ENCODE data around the gene TJP1.
"Not testable (repeated sequence)": the region's sequence is repeated elsewhere in the genome, so short reads cannot be mapped to it uniquely, and the experiment has no call there.

TJP1 gene

GRCh38 chr15:29696950-29697738 is 125.1 kb downstream of the TJP1 start:
- DNase-seq = no peak

GRCh38 chr15:29696506-29696905 is 125.8 kb downstream of the TJP1 start:
- DNase-seq = not testable (repeated sequence)

- DNase-seq = no peak
Observed at GRCh38 chr15:29695489-29696167, 126.6 kb downstream of the TJP1 start.

GRCh38 chr15:29693225-29693624 is 129.0 kb downstream of the TJP1 start:
- no peak for DNase-seq

- no peak for DNase-seq
Observed at GRCh38 chr15:29692527-29692926, 129.7 kb downstream of the TJP1 start.

- no peak for DNase-seq
Observed at GRCh38 chr15:29690765-29691475, 131.3 kb downstream of the TJP1 start.

GRCh38 chr15:29689287-29689986 is 132.8 kb downstream of the TJP1 start:
- DNase-seq = no peak

GRCh38 chr15:29688506-29689286 is 133.6 kb downstream of the TJP1 start:
- no peak for DNase-seq

- DNase-seq = no peak
Observed at GRCh38 chr15:29687939-29688505, 134.2 kb downstream of the TJP1 start.

GRCh38 chr15:29687204-29687815 is 135.0 kb downstream of the TJP1 start:
- DNase-seq = no peak

- no peak for DNase-seq
Observed at GRCh38 chr15:29686445-29687203, 135.6 kb downstream of the TJP1 start.

GRCh38 chr15:29686079-29686425 is 136.2 kb downstream of the TJP1 start:
- DNase-seq = no peak

- no peak for DNase-seq
Observed at GRCh38 chr15:29685156-29686078, 136.9 kb downstream of the TJP1 start.

- DNase-seq = no peak
Observed at GRCh38 chr15:29682781-29683180, 139.5 kb downstream of the TJP1 start.

- no peak for DNase-seq
Observed at GRCh38 chr15:29682361-29682760, 139.9 kb downstream of the TJP1 start.

- DNase-seq = no peak
Observed at GRCh38 chr15:29681946-29682345, 140.3 kb downstream of the TJP1 start.

- no peak for DNase-seq
Observed at GRCh38 chr15:29681166-29681845, 141.0 kb downstream of the TJP1 start.

GRCh38 chr15:29680465-29681165 is 141.7 kb downstream of the TJP1 start:
- no peak for DNase-seq

All from NCI-H226 (cell line).